Lung microvascular endothelial cell (primary cell): Measurements from ENCODE around the gene MARCHF5. TPM values are rescaled to one million over a fixed set of nuclear protein-coding genes. Genes with fewer than 3 reads are reported as not detected.
"Not testable (repeated sequence)": the region's sequence is repeated elsewhere in the genome, so short reads cannot be mapped to it uniquely, and the experiment has no call there.

Experiments
- DNase-seq, 2 donors: peaks; one replicate each; pipeline versions ENCODE4 v3.0.0 to v3.0.0-alpha.2; 2010; ENCODE audit warnings: low read depth in 2 of 2
- total RNA-seq: library from RNA; depleted of rRNA; stranded (reverse); fragments of >200 nt; gene quantifications from 2 replicates; pipeline ENCODE4 v1.2.1, GENCODE V29; 2014

The MARCHF5 gene
- total RNA-seq, 1 donor from 2014 or later = 21.6 TPM

GRCh38 chr10:92387289-92387940 lies 96.4 kb downstream of the MARCHF5 start:
- DNase-seq = peak; percentile 80 to 82

- not testable (repeated sequence) for DNase-seq
Observed at GRCh38 chr10:92393173-92393572, 102.2 kb downstream of the MARCHF5 start.

- no peak for DNase-seq
Observed at GRCh38 chr10:92395271-92395670, 104.3 kb downstream of the MARCHF5 start.

GRCh38 chr10:92402234-92402633 lies 111.3 kb downstream of the MARCHF5 start:
- not testable (repeated sequence) for DNase-seq

Other genes starting within 250 kb of the MARCHF5 start
- gene CPEB3, start 89 bp upstream of the MARCHF5 start, total RNA-seq = 0.87 and 1.6 TPM in 2 replicates